Measurements from ENCODE around the gene GRIN2A.
"Not testable (repeated sequence)": the region's sequence is repeated elsewhere in the genome, so short reads cannot be mapped to it uniquely, and the experiment has no call there.

GRIN2A gene

DNA sequence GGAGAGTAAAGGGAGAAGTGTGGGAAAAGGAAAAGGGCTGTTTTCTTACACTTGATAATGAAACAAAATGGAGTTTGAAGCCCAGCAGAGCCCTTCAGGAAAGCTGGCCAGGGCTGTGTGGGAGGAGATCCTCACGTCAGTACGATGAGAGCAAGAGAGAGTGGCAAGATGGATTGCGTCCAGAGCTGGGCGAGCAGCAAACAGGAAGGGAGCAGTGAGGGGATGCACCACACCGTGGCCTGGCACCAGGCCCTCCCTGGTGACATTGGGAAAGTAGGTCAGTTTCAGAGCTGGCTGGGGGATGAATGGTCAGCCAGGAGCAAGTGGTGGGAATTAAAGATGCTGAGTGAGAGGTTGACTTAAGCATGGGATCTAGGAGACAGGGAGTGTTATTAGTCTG lies 273.6 kb downstream of the GRIN2A start:
- FAIRE-seq: no peak

DNA sequence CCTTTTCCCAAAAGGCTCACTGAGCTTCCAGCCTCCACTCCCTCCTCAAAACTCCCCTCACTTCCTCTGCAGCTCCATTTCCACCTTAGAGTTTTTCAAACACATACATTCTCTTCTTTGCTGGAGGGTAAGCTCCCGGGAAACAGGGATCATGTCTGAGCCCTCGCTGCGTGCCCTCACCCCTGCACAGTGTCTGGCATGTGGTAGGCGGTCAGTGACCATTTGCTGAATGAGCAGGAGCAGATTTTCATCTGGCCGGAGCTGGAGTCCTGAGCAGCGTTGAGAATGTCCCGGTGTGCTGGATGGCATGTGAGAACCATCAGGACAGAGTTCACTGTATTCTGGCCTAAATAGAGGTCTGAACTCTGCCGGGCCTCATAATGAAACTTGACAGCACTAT lies 274.5 kb downstream of the GRIN2A start:
- no peak for FAIRE-seq

DNA sequence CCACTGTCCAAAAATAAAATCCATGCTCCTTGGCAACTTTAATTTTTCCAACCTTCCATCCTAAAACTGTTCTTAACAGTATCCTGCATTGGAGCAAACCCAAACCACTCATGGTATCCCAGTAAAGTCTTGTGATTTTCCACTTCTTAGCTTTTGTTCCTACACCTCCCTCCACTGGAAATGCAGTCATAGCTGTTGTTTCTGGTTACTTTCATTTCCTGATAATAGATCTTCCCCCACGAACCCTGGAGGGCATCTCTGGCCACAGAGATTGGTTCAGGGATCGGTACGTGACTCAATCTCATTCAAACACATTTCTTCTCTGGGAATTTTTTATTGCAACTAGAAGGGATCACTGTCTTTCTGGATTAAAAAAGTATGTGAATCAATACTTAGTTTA lies 276.0 kb downstream of the GRIN2A start:
- FAIRE-seq: no peak

DNA sequence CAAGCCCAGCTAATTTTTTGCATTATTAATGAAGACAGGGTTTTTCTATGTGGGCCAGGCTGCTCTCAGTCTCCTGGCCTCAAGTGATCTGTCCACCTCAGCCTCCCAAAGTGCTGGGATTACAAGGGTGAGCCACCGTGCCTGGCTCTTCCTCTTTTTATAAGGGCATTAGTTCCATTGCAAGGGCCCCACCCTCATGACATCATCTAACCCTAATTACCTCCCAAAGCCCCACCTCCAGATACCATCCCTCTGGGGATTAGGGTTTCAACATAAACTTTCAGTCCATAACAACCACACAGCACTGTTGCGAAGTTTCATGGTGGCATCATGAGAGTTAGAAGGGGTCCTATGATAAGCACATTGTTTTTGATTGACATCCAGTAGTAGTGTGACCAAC lies 277.7 kb downstream of the GRIN2A start:
- no peak for FAIRE-seq

DNA sequence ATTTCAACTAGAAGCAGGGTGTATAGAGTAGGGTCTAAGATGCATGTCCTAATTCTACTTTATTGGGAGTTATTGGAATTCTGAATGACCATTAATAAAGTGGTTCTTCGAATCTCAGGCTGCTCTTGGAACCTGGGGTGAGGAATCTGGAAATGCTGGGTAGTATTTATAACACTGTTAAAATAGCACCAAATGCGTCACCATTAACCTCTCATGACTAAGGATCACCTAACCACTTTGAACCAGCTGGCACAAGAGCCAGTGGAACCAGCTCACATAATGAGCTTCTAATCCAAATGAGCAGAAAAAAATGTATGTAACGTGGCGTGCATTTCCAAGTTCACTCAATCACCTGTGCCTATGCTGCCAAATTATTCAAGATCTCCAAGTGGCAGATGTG lies 281.7 kb downstream of the GRIN2A start:
- no peak for FAIRE-seq

DNA sequence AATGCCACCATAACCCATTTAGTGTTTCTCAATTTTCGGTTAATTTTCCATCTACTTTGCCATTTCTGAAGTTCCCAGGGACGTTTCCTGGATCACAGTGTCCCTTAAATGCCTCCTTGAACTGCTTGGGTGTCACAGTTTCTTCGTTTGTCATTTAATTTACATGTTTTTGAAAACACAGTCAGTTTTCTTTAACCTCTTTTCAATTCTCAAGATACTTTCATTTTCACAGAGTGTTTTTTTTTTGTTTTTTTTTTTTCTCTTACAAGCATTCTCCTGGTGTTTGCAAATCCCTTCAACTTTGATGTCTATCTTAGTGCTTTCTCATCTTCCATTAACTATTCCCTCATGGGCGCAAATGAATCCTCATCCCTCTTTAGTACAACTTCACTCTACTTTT lies 283.7 kb downstream of the GRIN2A start:
- no peak for FAIRE-seq

DNA sequence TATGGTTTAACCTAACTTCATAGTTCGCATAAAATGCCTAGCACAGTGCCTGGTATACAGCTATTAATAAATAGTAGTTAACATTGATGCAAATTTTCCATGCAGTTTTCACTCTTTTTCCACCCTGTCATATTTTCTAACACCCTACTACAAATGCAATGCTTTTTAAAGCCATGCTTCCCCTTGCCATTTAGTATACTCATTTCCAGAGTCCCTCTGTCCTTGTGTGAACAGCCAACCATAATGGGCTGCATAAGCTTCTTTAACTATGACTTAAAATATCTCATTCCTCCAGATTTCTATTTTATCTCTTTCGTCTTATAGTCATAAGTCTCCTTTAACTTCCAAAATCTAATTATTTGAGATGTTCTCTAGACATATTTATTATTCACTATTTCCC lies 284.1 kb downstream of the GRIN2A start:
- FAIRE-seq: no peak

DNA sequence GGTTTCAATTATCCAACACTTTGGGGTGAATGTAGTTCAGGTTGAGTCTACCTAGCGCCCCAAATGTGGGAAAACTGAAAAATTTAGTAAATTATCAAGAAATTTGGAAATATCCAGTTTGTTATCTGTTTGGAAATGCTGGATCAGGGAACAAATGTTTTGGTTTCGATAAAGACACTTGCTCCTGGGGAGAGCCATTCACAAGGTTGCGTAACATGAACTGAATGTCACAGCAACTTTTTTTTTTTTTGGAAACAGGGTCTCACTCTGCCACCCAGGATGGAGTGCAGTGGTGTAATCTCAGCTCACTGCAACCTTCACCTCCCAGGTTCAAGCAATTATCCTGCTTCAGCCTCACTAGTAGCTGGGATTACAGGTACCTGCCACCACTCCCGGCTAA lies 286.4 kb downstream of the GRIN2A start:
- FAIRE-seq: no peak

DNA sequence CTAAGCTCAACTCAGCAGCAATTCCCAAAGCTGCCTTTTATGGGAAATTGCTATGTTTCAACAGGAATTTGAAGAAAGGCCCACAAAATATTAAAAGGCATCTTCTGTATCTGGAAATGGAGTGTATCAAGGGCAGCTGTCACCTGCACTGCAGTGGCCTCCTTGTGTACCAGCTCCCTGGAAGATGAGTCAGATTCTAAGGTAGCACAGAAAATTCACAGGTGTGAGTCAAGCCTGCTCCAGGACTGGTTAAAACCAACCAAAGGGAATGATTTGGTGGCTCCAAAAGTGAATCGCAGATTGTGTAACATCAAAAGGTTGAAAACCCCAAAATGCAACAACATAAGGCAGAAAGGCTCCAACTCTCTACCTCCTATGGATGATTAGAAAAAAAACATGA lies 296.4 kb downstream of the GRIN2A start:
- FAIRE-seq: no peak

DNA sequence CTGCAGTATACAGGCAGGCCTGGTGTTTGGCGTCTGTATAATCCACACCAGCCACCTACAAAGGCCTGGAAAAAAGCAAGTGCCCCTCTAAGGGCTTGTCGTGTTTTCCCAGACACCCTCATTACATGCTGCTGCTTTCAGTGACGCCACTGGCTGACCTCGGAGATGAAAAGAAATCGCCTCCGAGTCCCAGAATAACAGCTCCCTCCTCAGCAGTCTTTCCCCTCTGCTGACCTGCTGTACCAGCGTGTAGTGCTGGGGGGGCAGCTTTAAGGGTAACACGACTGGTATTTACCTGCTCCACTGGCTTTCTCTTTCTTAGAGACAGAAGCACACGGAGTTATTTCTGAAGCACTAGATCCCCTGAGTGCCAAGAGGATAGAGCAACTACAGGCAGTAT lies 296.8 kb downstream of the GRIN2A start:
- FAIRE-seq: no peak

DNA sequence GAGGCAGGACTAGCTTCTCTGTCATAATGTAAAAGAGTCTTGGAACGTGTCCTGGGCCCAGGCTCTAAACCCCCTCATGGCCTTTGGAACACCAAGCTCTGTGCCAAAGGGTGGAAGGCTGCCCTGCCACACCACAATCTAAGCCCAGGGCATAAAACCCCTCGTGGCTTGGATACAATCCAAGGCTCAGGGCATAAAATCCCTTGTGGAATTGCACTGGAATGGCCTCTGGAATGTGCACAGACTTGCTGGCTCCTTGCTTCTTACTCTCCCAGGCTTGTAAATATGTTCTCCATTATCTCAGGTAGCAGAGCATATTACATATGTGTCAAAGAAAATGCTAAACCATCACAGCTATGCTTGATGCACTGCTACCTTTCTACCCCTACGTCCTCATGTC lies 306.2 kb downstream of the GRIN2A start:
- not testable (repeated sequence) for FAIRE-seq

DNA sequence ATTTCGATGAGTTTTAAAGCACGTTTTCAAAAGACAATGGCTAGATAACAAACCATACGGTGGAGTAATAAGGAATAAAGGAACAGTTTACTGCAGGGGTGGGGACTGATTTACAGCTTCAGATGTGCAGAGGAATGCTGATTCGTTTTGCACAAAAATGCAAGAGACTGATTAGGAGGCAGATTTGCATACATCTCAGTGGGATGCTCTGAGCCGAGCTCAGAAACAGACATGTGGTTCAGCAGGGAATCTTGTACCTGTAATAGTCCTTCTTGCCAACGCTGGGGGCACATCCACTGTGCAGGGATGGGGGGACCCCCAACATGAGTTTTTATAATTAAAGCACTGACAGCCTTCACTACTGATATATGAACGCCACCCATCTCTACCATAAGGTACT lies 308.0 kb downstream of the GRIN2A start:
- FAIRE-seq: no peak

DNA sequence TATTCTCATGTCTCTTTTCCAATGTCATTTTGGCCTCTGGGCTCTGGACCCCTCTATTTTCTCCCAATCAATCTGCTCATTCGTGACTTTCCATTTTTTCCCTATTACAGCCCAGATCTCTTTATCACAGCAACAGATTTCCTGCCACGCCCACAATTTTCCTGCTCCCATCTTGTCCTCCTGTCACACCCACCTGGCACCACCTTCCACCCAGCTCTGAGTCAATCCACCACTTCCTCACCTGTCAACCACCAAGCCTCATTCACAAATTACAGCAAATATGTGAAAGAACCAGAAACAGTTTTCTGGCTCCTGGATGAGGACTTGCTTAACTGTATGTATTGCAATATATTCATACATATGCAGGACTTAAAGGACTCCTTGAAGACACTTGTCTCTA lies 311.3 kb downstream of the GRIN2A start:
- no peak for FAIRE-seq

DNA sequence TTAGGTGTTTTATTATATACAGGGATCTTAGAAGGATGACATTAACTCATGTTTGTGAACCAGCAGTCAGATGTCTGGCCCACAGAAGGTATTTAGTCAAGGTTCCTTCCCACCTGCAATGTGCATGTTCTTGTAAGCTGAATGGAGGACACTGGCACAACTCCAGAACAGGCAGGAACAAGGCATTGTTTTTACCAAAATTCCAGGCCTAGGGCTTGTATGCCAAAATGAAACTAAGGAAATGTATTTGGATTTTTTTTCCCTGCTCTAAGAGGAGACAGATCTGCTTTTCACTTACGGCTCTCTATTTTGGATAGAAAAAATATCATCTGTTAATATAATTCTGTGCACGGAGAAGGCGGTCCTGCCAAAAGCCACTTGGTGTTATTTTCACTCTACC lies 312.5 kb downstream of the GRIN2A start:
- no peak for FAIRE-seq

DNA sequence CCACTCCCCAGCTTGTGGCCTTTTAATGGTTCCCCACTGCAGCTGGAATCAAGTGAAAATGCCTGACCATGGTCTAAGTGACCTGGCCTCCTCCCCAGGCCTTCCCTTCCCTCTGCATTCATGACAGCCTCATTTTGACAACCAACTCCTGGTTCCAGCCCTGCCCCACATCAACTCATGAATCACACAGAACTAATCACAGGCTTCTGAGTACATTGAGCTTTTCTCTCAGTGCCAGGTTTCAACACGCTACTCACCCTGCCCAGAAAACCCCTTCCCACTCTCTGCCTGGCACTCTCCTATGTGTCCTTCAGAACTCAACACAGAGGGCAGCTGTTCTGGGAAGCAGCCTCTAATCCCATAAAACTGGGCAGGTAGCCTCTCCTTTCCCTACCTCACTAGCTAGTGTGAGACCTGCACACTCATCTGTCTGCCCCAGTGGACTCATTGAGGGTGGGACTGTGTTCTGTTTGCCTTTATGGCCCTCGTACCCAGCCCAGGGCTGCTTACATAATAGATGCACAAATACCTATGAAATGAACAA lies 313.6 kb downstream of the GRIN2A start:
- FAIRE-seq: no peak

DNA sequence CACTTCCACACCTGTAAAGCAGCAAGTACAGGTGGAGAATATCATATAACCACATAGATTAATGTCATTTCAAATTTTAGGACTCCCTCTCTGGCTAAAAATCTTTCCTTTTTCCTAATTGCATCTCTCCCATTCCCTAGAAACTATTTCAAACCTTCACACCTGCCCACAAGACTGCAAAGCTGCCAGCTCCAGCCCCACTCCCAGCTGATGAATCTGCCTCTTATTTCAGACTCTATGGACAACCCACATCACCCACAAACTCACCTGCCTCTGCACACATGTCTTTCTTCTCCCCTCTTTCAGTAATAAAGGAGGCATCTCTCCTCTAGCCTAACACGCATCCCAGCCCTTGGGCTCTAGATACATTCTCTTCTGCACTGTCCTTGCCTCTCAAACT lies 315.1 kb downstream of the GRIN2A start:
- FAIRE-seq: no peak

DNA sequence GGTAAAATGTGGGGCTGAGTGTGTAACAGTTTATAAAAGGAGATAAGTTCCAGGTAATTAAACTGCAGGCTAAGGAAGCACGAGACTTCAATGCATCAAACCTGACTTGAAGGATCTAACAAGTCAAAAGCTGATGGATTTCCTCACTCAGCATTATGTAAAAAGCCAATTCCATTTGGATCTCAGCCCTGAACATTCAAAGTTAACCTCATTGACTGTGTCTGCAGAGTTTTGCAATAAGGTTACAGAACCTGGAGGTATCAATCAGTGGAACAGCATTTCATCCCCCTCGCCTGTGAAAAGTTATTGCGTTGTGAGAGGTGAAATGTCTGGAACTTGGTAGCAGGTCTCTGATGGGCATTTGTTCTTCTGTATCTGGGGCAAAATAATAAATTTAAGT lies 317.8 kb downstream of the GRIN2A start:
- no peak for FAIRE-seq

DNA sequence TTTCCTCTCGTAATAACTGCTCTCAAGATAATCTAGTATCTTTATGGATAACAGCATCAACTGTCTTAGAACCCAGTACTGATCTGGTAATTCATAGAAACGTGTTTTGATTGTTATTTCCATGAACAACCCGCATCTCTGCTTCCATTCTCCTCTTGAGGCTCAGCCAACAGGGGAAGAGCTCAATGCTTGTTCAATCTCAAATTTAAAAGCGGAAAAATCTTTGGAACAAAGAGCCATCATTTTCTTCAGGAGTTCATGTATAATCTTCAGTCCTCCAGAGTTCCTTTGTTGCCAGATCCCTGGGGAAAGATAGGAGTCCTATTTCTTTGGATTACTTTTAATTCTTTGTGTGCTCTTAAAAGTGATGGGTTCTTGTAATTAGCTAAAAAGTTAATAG lies 319.9 kb downstream of the GRIN2A start:
- FAIRE-seq: no peak

DNA sequence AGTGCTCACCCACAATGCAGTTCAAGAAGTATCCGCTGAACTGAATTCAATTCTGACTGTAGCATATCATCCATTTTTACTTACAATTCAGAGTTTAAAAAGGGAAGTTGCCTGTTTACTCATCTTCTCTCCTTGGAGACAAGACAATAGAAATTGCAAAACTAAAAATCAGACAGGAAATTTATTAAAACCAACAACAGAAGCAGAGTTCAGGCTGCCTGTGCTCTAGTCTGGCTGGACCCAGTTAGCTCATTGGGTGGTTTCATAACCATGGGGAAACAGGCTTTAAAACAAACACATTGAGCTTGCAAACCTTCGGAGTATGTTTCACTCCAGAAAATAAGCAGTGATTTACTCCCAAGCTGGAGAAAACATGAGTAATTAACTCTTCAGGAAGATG lies 321.4 kb downstream of the GRIN2A start:
- FAIRE-seq: no peak

DNA sequence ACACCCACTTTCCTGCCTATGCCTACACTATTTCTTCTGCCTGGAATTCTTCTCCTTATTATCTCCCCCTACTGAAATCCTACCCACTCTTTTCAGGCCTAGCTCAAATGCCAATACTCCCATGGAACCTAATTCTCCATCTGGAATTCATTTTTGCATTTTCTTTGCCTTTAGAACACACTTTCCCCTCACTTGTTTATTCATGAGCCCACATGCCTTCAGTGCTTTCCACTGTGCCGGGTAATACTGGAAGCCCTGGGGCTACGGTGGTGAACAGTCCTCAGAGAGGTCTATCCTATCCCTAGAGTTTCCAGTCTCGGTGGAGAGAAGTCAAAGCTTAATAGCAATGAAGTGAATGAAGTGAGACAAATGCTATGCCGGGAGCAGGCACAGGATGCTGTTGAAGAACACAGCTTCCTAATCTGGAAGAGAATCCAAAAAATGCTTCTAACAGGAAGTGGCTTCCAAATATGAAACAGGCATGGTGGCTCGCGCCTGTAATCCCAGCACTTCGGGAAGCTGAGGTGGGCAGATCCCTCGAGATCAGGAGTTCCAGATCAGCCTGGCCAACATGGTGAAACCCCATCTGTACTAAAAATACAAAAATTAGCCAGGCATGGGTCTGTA lies 322.4 kb downstream of the GRIN2A start:
- no peak for FAIRE-seq

DNA sequence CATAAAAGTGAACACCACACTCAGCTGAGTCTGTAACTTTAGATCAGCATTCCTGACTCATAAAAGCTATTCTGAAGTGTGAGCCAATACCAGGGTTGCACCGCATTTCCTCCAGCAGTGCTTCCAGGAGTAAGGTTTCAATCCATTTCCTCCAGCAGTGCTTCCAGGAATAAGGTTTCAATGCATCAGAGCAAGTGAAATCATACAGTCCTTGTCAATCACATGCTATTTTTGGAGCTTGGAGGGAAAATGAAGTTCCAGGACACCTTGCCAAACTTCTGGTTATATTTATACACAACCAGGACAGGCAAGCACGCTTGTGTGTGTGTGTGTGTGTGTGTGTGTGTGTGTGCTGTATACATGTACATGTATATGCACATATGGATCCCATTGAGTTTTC lies 327.6 kb downstream of the GRIN2A start:
- no peak for FAIRE-seq

DNA sequence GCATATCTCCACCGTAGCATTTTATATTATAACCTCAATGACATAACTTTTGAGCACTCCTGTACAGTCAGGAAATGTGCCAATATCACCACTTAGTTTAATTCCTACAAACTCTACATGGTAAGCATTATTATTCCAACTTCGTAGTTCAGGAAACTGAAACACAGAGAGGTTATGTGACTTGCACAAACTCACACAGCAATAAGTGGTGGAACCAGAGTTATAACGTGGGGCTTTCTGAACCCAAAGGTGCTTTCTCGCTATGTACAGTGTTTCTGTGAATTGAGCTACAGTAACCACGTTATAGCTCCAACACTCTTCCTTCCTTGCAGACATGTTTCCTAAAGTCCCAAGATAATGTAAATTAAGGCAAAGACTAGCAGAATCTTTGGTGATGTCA lies 330.2 kb downstream of the GRIN2A start:
- FAIRE-seq: no peak

DNA sequence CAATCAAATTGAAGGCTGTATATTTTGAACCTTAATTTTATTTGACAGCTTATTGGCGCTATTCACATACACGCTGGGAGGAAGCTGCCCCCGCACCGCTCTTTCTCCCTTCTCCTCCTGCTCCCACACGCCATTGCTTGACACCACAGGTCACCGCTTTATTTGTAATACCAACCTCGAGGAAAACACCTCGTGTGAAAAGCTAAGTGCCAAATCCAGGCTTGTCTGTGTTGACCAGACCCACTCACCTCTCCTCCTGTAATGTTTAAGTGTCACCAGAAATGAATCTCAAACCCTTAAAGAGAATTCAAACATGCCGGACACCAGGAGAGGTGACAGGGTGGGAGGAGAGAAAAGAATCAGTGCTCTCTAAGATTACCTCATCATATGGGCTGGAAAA lies 331.4 kb downstream of the GRIN2A start:
- no peak for FAIRE-seq

DNA sequence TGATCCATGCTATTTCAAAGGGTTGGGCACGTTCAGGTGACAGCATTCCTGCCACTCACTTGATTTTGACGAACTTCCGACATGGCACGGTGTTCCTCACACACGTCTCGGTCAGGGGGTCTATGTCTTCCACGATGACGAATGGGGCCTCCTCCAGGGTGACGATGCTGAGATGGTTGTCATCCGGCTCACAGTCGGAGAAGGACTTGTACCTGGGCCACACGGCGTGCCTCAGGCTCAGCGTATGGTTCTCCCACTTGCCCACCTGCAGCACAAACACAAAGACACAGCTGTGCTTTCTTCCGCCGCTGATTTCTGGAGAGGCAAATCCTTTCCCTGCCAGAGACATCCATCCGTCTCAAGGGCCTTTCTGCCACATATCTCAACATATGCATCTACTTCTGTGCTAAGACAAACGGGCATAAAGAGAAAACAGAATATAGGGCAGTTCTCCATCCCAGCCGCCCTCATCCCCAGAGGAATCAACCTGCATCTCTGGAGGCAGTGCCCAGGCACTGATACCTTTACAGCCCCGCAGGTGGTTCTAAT lies 332.5 kb downstream of the GRIN2A start:
- FAIRE-seq: no peak

DNA sequence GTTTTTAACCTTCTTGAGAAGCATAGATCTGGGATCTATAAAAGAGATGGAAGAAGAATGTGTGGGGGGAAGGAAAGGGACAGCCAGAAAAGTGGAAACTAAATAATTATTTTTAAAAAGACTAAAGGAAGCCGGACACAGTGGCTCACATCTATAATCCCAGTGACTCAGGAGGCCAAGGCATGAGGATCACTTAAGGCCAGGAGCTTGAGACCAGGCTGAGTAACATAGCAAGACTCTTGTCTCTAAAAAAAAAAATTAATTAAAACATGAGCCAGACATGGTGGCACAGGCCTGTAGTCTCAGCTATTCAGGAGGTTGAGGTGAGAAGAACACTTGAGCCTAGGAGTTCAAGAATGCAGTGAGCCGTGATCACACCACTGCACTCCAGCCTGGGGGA lies 335.1 kb downstream of the GRIN2A start:
- no peak for FAIRE-seq

Measured in A204.1 (cell line).